ENCODE measurements around the gene TMEM114.

TMEM114 gene

GRCh38 chr16:8542393-8542792, 47.9 kb downstream of the TMEM114 start:
- Histone ChIP-seq H4K20me1 (ENCODE audit: low read depth, low read length) (no peaks in the 10 kb centered on the region), H3K27ac (ENCODE audit: low read depth, low read length) (no peak overlapping the region), H2AFZ (ENCODE audit: low read depth, low read length, severe bottlenecking) (no peak overlapping the region), H3K4me2 (ENCODE audit: low read depth, low read length, poor library complexity, severe bottlenecking) (no peak overlapping the region), H3K9ac (ENCODE audit: low read length) (no peak overlapping the region), H3K4me3 (ENCODE audit: insufficient read depth, low read length, poor library complexity, severe bottlenecking) (no peak overlapping the region), H3K9me3 (ENCODE audit: insufficient read depth, low read length) (no peaks in the 10 kb centered on the region), H3K9me2 (replicated peaks; ENCODE audit: insufficient read depth, low read length) (no peaks in the 10 kb centered on the region), H3K27me3 (ENCODE audit: low read length) (no peaks in the 10 kb centered on the region), H3K36me3 (ENCODE audit: low read length) (no peaks in the 10 kb centered on the region), H3F3A (ENCODE audit: insufficient read depth) (no peaks in the 10 kb centered on the region), H3K79me2 (ENCODE audit: insufficient read depth, low read length) (no peaks in the 10 kb centered on the region)
- TF ChIP-seq CTCF (IDR thresholded peaks at IDR 0.05; ENCODE audit: insufficient read depth, low read length, poor library complexity, severe bottlenecking) (no peak), EZH2phosphoT487 (conservative IDR thresholded peaks at IDR 0.05; ENCODE audit: low read length) (no peak)

- H3K4me2 ChIP-seq (ENCODE audit: low read depth, low read length, poor library complexity, severe bottlenecking): no peak overlapping the region
Measured at GRCh38 chr16:8541868-8542267, 48.4 kb downstream of the TMEM114 start.

GRCh38 chr16:8537691-8538342, 52.5 kb downstream of the TMEM114 start:
- no peaks in the 10 kb centered on the region for H3K79me2 ChIP-seq (ENCODE audit: insufficient read depth, low read length)
- no peaks in the 10 kb centered on the region for H3F3A ChIP-seq (ENCODE audit: insufficient read depth)
- H3K9me2 ChIP-seq (replicated peaks; ENCODE audit: insufficient read depth, low read length): no peaks in the 10 kb centered on the region
- H3K27ac ChIP-seq (ENCODE audit: low read depth, low read length): no peak overlapping the region
- no peak overlapping the region for H3K4me3 ChIP-seq (ENCODE audit: insufficient read depth, low read length, poor library complexity, severe bottlenecking)
- H3K27me3 ChIP-seq (ENCODE audit: low read length): no peaks in the 10 kb centered on the region
- no peak overlapping the region for H3K9ac ChIP-seq (ENCODE audit: low read length)
- no peaks in the 10 kb centered on the region for H4K20me1 ChIP-seq (ENCODE audit: low read depth, low read length)
- H2AFZ ChIP-seq (ENCODE audit: low read depth, low read length, severe bottlenecking): no peak overlapping the region
- no peak overlapping the region for H3K4me2 ChIP-seq (ENCODE audit: low read depth, low read length, poor library complexity, severe bottlenecking)
- no peaks in the 10 kb centered on the region for H3K9me3 ChIP-seq (ENCODE audit: insufficient read depth, low read length)
- no peak for TF ChIP-seq EZH2phosphoT487 (conservative IDR thresholded peaks at IDR 0.05; ENCODE audit: low read length)
- TF ChIP-seq CTCF (IDR thresholded peaks at IDR 0.05; ENCODE audit: insufficient read depth, low read length, poor library complexity, severe bottlenecking): no peak
- no peaks in the 10 kb centered on the region for H3K36me3 ChIP-seq (ENCODE audit: low read length)

More at GRCh38 chr16:8541868-8542267, 48.4 kb downstream of the TMEM114 start:
- no peak overlapping the region for H3K27ac ChIP-seq (ENCODE audit: low read depth, low read length)
- no peak overlapping the region for H3K9ac ChIP-seq (ENCODE audit: low read length)
- no peaks in the 10 kb centered on the region for H3F3A ChIP-seq (ENCODE audit: insufficient read depth)
- H3K79me2 ChIP-seq (ENCODE audit: insufficient read depth, low read length): no peaks in the 10 kb centered on the region
- H4K20me1 ChIP-seq (ENCODE audit: low read depth, low read length): no peaks in the 10 kb centered on the region
- H2AFZ ChIP-seq (ENCODE audit: low read depth, low read length, severe bottlenecking): no peak overlapping the region
- H3K9me2 ChIP-seq (replicated peaks; ENCODE audit: insufficient read depth, low read length): no peaks in the 10 kb centered on the region
- no peaks in the 10 kb centered on the region for H3K9me3 ChIP-seq (ENCODE audit: insufficient read depth, low read length)
- H3K36me3 ChIP-seq (ENCODE audit: low read length): no peaks in the 10 kb centered on the region
- H3K27me3 ChIP-seq (ENCODE audit: low read length): no peaks in the 10 kb centered on the region
- H3K4me3 ChIP-seq (ENCODE audit: insufficient read depth, low read length, poor library complexity, severe bottlenecking): no peak overlapping the region
- TF ChIP-seq EZH2phosphoT487 (conservative IDR thresholded peaks at IDR 0.05; ENCODE audit: low read length) (no peak), CTCF (IDR thresholded peaks at IDR 0.05; ENCODE audit: insufficient read depth, low read length, poor library complexity, severe bottlenecking) (no peak)
